ENCODE data around the gene ZNF277. TPM values are rescaled to one million over a fixed set of nuclear protein-coding genes. Genes with fewer than 3 reads are reported as not detected.

The ZNF277 gene
- total and polyA plus RNA-seq, 2 experiments from 2014 or later = 10.0 to 34.6 TPM

DNA sequence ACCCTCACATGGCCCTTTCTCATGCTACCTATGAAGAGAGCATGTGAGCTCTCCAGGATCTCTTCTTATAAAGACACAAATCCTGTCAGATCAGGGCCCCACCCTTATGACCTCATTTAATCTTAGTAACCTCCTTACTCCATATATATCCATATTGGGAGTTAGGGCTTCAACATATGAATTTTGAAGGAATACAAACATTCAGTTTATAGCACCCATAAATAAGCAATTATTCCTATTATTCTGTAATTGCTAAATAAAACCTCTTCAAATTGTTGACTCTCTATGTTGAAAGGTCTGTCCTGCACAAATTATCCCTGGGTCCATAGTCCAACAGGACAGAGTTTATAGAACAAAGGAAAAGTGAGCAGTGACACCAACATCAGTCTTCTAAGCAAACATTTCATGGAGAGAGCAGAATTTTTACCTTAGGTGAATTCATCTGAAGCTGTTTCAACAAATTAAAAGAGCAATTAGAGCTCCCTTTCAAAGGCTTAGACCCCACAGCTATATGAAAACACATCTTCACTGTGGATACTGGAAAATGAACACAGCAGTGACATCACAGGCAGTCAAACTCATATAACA is 12.5 kb upstream of the ZNF277 start:
- H3K4me3 ChIP-seq = no peak overlapping the region
- no peak for DNase-seq (ENCODE audit: low spot score)
- no peaks in the 10 kb centered on the region for H3K9me2 ChIP-seq (replicated peaks; ENCODE audit: insufficient read depth)
- no peaks in the 10 kb centered on the region for H3K36me3 ChIP-seq (replicated peaks; ENCODE audit: insufficient read depth, low read depth)
- no peak overlapping the region for H3K4me2 ChIP-seq
- TF ChIP-seq, protein P1, sequence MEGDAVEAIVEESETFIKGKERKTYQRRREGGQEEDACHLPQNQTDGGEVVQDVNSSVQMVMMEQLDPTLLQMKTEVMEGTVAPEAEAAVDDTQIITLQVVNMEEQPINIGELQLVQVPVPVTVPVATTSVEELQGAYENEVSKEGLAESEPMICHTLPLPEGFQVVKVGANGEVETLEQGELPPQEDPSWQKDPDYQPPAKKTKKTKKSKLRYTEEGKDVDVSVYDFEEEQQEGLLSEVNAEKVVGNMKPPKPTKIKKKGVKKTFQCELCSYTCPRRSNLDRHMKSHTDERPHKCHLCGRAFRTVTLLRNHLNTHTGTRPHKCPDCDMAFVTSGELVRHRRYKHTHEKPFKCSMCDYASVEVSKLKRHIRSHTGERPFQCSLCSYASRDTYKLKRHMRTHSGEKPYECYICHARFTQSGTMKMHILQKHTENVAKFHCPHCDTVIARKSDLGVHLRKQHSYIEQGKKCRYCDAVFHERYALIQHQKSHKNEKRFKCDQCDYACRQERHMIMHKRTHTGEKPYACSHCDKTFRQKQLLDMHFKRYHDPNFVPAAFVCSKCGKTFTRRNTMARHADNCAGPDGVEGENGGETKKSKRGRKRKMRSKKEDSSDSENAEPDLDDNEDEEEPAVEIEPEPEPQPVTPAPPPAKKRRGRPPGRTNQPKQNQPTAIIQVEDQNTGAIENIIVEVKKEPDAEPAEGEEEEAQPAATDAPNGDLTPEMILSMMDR (IDR thresholded peaks at IDR 0.05; ENCODE audit: poor library complexity) = no peak
- TF ChIP-seq EZH2phosphoT487 (IDR thresholded peaks at IDR 0.05; ENCODE audit: low read depth, severe bottlenecking, unreplicated experiment) = no peak
- TF ChIP-seq EZH2 (IDR thresholded peaks at IDR 0.05; ENCODE audit: borderline replicate concordance) = no peak
- H3K9me3 ChIP-seq (ENCODE audit: low read depth) = no peaks in the 10 kb centered on the region
- no peak overlapping the region for H2AFZ ChIP-seq
- no peaks in the 10 kb centered on the region for H3K27me3 ChIP-seq
- H3K79me2 ChIP-seq = peaks cover 58% of the 10 kb centered on the region
- H3K27ac ChIP-seq = no peak overlapping the region
- H3K4me1 ChIP-seq (ENCODE audit: insufficient read depth) = no peaks in the 10 kb centered on the region
- no peaks in the 10 kb centered on the region for H4K20me1 ChIP-seq (ENCODE audit: insufficient read depth, poor library complexity, severe bottlenecking)

DNA sequence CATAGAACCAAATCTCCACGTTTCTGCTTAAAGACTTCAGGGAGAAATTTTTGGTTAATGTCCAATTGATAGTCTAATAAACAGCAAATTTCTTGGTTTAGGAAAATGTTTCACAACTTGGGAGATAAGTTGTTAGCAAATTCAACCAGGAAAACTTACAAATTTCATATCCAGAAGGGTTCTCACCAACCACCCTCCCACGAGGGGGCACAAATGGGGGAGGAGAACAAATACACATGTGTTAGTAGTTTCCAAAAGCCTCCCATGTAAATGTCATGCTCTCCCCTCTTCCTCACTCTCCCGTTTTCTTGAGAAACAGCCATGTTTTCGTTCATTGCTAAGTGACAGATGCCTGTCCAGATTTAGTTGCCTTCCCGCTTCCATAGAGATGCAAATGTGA is 10.8 kb upstream of the ZNF277 start:
- H3K27me3 ChIP-seq = no peaks in the 10 kb centered on the region
- H3K4me2 ChIP-seq = no peak overlapping the region
- no peaks in the 10 kb centered on the region for H3K4me1 ChIP-seq (ENCODE audit: insufficient read depth)
- H4K20me1 ChIP-seq (ENCODE audit: insufficient read depth, poor library complexity, severe bottlenecking) = no peaks in the 10 kb centered on the region
- no peak overlapping the region for H3K4me3 ChIP-seq
- WGBS (ENCODE audit: low lambda C conversion rate, missing lambda C conversion rate) = 96% methylated on average over 5 of the region's 5 CpGs
- H3K9me3 ChIP-seq (ENCODE audit: low read depth) = no peaks in the 10 kb centered on the region
- no peak for TF ChIP-seq EZH2 (IDR thresholded peaks at IDR 0.05; ENCODE audit: borderline replicate concordance)
- no peak for TF ChIP-seq EZH2phosphoT487 (IDR thresholded peaks at IDR 0.05; ENCODE audit: low read depth, severe bottlenecking, unreplicated experiment)
- TF ChIP-seq, protein P1 (IDR thresholded peaks at IDR 0.05; ENCODE audit: poor library complexity) = no peak
- no peak overlapping the region for H2AFZ ChIP-seq
- H3K79me2 ChIP-seq = peaks cover 61% of the 10 kb centered on the region
- no peak overlapping the region for H3K27ac ChIP-seq
- no peaks in the 10 kb centered on the region for H3K9me2 ChIP-seq (replicated peaks; ENCODE audit: insufficient read depth)
- H3K36me3 ChIP-seq (replicated peaks; ENCODE audit: insufficient read depth, low read depth) = no peaks in the 10 kb centered on the region
- DNase-seq (ENCODE audit: low spot score) = no peak

DNA sequence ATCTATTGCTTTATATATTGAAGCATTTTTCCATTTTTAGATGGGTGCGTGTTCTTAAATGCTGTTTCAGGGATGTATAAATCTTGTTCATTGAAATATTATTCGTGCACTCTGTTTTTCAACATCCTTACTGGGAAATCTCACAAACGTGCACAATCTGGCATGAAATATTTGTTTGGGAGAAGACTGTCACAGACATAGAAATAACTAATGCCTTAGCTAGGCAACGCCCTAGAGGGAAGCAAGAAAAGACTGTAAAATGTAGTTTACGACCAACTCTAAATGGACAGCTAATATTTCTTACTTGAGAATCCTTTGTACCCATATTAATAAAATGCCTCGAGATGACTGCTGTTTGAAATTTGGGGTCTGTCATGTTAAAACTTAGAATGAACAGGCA is 9.2 kb upstream of the ZNF277 start:
- TF ChIP-seq, protein P1 (IDR thresholded peaks at IDR 0.05; ENCODE audit: poor library complexity) = no peak
- no peak for TF ChIP-seq EZH2phosphoT487 (IDR thresholded peaks at IDR 0.05; ENCODE audit: low read depth, severe bottlenecking, unreplicated experiment)
- no peak for TF ChIP-seq EZH2 (IDR thresholded peaks at IDR 0.05; ENCODE audit: borderline replicate concordance)
- no peak overlapping the region for H3K4me2 ChIP-seq
- H3K4me1 ChIP-seq (ENCODE audit: insufficient read depth) = no peaks in the 10 kb centered on the region
- H4K20me1 ChIP-seq (ENCODE audit: insufficient read depth, poor library complexity, severe bottlenecking) = no peaks in the 10 kb centered on the region
- no peaks in the 10 kb centered on the region for H3K27me3 ChIP-seq
- H2AFZ ChIP-seq = no peak overlapping the region
- no peak overlapping the region for H3K4me3 ChIP-seq
- H3K36me3 ChIP-seq (replicated peaks; ENCODE audit: insufficient read depth, low read depth) = no peaks in the 10 kb centered on the region
- no peak for DNase-seq (ENCODE audit: low spot score)
- no peaks in the 10 kb centered on the region for H3K9me2 ChIP-seq (replicated peaks; ENCODE audit: insufficient read depth)
- no peak overlapping the region for H3K27ac ChIP-seq
- no peaks in the 10 kb centered on the region for H3K9me3 ChIP-seq (ENCODE audit: low read depth)
- 57% methylated on average over 6 of the region's 6 CpGs for WGBS (ENCODE audit: low lambda C conversion rate, missing lambda C conversion rate)
- H3K79me2 ChIP-seq = peaks cover 67% of the 10 kb centered on the region

All from hepatocyte (in vitro differentiated cells).